Fibroblast of lung (primary cell): ENCODE data around the gene IGSF21.

Experiments used
- EZH2 ChIP-seq: IDR thresholded peaks from 2 replicates; pipeline ENCODE4 v1.5.1; 2012; ENCODE audit warnings: low read length, control low read depth, mild to moderate bottlenecking; ENCODE audit errors: missing control alignments
- TF ChIP-seq, protein P1 (sequence below), 2 donors: IDR thresholded peaks in 1 of 2; conservative IDR thresholded peaks in 1 of 2; 1 replicate in 1 of 2; 2 replicates in 1 of 2; pipeline ENCODE4 v1.5.1; 2011 to 2012; ENCODE audit warnings: low read length in 2 of 2, control low read depth in 1 of 2, inconsistent platforms in 1 of 2, low read depth in 1 of 2, mild to moderate bottlenecking in 1 of 2

DNA sequence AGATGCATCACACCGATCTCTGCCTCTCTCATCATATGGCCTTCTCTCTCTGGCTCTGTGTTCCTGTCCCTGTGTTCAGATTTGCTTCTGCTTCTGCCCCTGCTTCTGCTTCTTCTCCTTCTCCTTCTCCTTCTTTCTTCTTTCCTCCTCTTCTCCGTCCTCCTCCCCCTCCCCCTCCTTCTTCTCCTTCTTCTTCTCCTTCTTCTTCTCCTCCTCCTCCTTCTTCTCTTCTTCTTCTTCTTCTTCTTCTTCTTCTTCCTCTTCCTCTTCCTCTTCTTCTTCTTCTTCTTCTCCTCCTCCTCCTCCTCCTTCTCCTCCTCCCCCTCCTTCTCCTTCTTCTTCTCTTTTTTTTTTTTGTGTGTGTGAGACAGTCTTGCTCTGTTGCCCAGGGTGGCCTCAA lies 233.2 kb downstream of the IGSF21 start:
- TF ChIP-seq, protein P1, sequence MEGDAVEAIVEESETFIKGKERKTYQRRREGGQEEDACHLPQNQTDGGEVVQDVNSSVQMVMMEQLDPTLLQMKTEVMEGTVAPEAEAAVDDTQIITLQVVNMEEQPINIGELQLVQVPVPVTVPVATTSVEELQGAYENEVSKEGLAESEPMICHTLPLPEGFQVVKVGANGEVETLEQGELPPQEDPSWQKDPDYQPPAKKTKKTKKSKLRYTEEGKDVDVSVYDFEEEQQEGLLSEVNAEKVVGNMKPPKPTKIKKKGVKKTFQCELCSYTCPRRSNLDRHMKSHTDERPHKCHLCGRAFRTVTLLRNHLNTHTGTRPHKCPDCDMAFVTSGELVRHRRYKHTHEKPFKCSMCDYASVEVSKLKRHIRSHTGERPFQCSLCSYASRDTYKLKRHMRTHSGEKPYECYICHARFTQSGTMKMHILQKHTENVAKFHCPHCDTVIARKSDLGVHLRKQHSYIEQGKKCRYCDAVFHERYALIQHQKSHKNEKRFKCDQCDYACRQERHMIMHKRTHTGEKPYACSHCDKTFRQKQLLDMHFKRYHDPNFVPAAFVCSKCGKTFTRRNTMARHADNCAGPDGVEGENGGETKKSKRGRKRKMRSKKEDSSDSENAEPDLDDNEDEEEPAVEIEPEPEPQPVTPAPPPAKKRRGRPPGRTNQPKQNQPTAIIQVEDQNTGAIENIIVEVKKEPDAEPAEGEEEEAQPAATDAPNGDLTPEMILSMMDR (conservative IDR thresholded peaks at IDR 0.05 in 1 of 2, IDR thresholded peaks at IDR 0.05 in 1 of 2; ENCODE audit: low read depth in 1 of 2, low read length in 2 of 2): no peak
- TF ChIP-seq EZH2: no peak
